HG02884 (cell line): ENCODE data around the gene GRID2.

ENCODE experiments used
- ATAC-seq: cut with Tn5 transposase; IDR thresholded peaks from one replicate; pipeline ENCODE4 v1.9.1; 2021; ENCODE audit warnings: mild to moderate bottlenecking, moderate library complexity; ENCODE audit not compliant: unreplicated experiment

Gene GRID2

GRCh38 chr4:93179044-93179443, 875.3 kb downstream of the GRID2 start:
- no peak for ATAC-seq

GRCh38 chr4:93182722-93183121, 879.0 kb downstream of the GRID2 start:
- ATAC-seq, result no peak

- no peak for ATAC-seq
These were observed 879.8 kb downstream of the GRID2 start for GRCh38 chr4:93183576-93183975.

- ATAC-seq, result no peak
These were observed 880.3 kb downstream of the GRID2 start for GRCh38 chr4:93184053-93184452.

- ATAC-seq, result no peak
These were observed 883.1 kb downstream of the GRID2 start for GRCh38 chr4:93186846-93187245.

- no peak for ATAC-seq
These were observed 883.7 kb downstream of the GRID2 start for GRCh38 chr4:93187466-93187865.

- no peak for ATAC-seq
These were observed 884.1 kb downstream of the GRID2 start for GRCh38 chr4:93187892-93188291.

- ATAC-seq, result no peak
These were observed 895.7 kb downstream of the GRID2 start for GRCh38 chr4:93199492-93199891.

- no peak for ATAC-seq
These were observed 897.8 kb downstream of the GRID2 start for GRCh38 chr4:93201471-93202096.

- ATAC-seq, result no peak
These were observed 899.9 kb downstream of the GRID2 start for GRCh38 chr4:93203708-93204107.

GRCh38 chr4:93212250-93212649, 908.5 kb downstream of the GRID2 start:
- no peak for ATAC-seq

- ATAC-seq, result no peak
These were observed 912.9 kb downstream of the GRID2 start for GRCh38 chr4:93216646-93217045.

- no peak for ATAC-seq
These were observed 913.7 kb downstream of the GRID2 start for GRCh38 chr4:93217431-93217830.

- ATAC-seq, result no peak
These were observed 918.0 kb downstream of the GRID2 start for GRCh38 chr4:93221771-93222170.

GRCh38 chr4:93228021-93228420, 924.3 kb downstream of the GRID2 start:
- ATAC-seq, result no peak

GRCh38 chr4:93232883-93233282, 929.1 kb downstream of the GRID2 start:
- no peak for ATAC-seq

GRCh38 chr4:93237521-93237920, 933.8 kb downstream of the GRID2 start:
- ATAC-seq, result no peak

- no peak for ATAC-seq
These were observed 939.5 kb downstream of the GRID2 start for GRCh38 chr4:93243262-93243661.

- ATAC-seq, result no peak
These were observed 957.4 kb downstream of the GRID2 start for GRCh38 chr4:93261207-93261606.

GRCh38 chr4:93263166-93263565, 959.4 kb downstream of the GRID2 start:
- no peak for ATAC-seq

GRCh38 chr4:93267747-93268146, 964.0 kb downstream of the GRID2 start:
- no peak for ATAC-seq

- ATAC-seq, result no peak
These were observed 981.6 kb downstream of the GRID2 start for GRCh38 chr4:93285346-93285745.

- no peak for ATAC-seq
These were observed 985.5 kb downstream of the GRID2 start for GRCh38 chr4:93289241-93289640.
